CD4-positive, alpha-beta T cell treated with Interleukin-15 for 1 hour (primary cell): ENCODE results near the gene KCTD7.
"Not testable (repeated sequence)": the region's sequence is repeated elsewhere in the genome, so short reads cannot be mapped to it uniquely, and the experiment has no call there.

Experiments
- DNase-seq: peaks from one replicate; pipeline ENCODE4 v3.0.0-alpha.2; 2020

The KCTD7 gene

GRCh38 chr7:66619341-66619948 is 9.2 kb upstream of the KCTD7 start:
- DNase-seq, result not testable (repeated sequence)

GRCh38 chr7:66626331-66626934 is 2.2 kb upstream of the KCTD7 start:
- no peak for DNase-seq

GRCh38 chr7:66627151-66627681 is 1.5 kb upstream of the KCTD7 start:
- peak; percentile 29 for DNase-seq

GRCh38 chr7:66627881-66628360 is 760 bp upstream of the KCTD7 start:
- DNase-seq, result peak; percentile 19

- DNase-seq, result no peak
These were observed 761 bp downstream of the KCTD7 start for GRCh38 chr7:66629222-66630062.

- no peak for DNase-seq
These were observed 1.9 kb downstream of the KCTD7 start for GRCh38 chr7:66630531-66630930.

- DNase-seq, result no peak
These were observed 2.8 kb downstream of the KCTD7 start for GRCh38 chr7:66631471-66631870.

GRCh38 chr7:66634816-66635215 is 6.1 kb downstream of the KCTD7 start:
- no peak for DNase-seq

- DNase-seq, result not testable (repeated sequence)
These were observed 6.8 kb downstream of the KCTD7 start for GRCh38 chr7:66635322-66635981.

GRCh38 chr7:66635982-66636546 is 7.4 kb downstream of the KCTD7 start:
- DNase-seq, result not testable (repeated sequence)

GRCh38 chr7:66638309-66639099 is 9.8 kb downstream of the KCTD7 start:
- DNase-seq, result no peak

- no peak for DNase-seq
These were observed 11.1 kb downstream of the KCTD7 start for GRCh38 chr7:66639773-66640172.

GRCh38 chr7:66640802-66641525 is 12.3 kb downstream of the KCTD7 start:
- no peak for DNase-seq

GRCh38 chr7:66641526-66641871 is 12.8 kb downstream of the KCTD7 start:
- DNase-seq, result no peak

GRCh38 chr7:66642186-66642585 is 13.5 kb downstream of the KCTD7 start:
- DNase-seq, result no peak

GRCh38 chr7:66642932-66643331 is 14.3 kb downstream of the KCTD7 start:
- DNase-seq, result no peak

GRCh38 chr7:66643395-66643794 is 14.7 kb downstream of the KCTD7 start:
- no peak for DNase-seq

GRCh38 chr7:66651026-66651425 is 22.3 kb downstream of the KCTD7 start:
- DNase-seq, result not testable (repeated sequence)

GRCh38 chr7:66653719-66654274 is 25.1 kb downstream of the KCTD7 start:
- not testable (repeated sequence) for DNase-seq

- DNase-seq, result peak; percentile 98
These were observed 25.8 kb downstream of the KCTD7 start for GRCh38 chr7:66654275-66655112.
